Upper lobe of left lung (tissue), 4 donors: ENCODE measurements around the gene MCRIP1.

ENCODE experiments used
- POLR2AphosphoS5 ChIP-seq, 2 donors: sonication (generic); formaldehyde crosslinking; IDR thresholded peaks; one replicate each; pipeline ENCODE4 v1.5.1; 2017; ENCODE audit warnings: antibody characterized with exemption in 2 of 2
- TF ChIP-seq, protein P1 (sequence below), 6 experiments: fragments of 450-650 bp in 4 of 6; fragments of 200-600 bp in 2 of 6; sonication (generic) in 2 of 6; IDR thresholded peaks; one replicate each; pipeline ENCODE4 v1.5.1; 2016 to 2019; ENCODE audit warnings: antibody characterized with exemption in 6 of 6

DNA sequence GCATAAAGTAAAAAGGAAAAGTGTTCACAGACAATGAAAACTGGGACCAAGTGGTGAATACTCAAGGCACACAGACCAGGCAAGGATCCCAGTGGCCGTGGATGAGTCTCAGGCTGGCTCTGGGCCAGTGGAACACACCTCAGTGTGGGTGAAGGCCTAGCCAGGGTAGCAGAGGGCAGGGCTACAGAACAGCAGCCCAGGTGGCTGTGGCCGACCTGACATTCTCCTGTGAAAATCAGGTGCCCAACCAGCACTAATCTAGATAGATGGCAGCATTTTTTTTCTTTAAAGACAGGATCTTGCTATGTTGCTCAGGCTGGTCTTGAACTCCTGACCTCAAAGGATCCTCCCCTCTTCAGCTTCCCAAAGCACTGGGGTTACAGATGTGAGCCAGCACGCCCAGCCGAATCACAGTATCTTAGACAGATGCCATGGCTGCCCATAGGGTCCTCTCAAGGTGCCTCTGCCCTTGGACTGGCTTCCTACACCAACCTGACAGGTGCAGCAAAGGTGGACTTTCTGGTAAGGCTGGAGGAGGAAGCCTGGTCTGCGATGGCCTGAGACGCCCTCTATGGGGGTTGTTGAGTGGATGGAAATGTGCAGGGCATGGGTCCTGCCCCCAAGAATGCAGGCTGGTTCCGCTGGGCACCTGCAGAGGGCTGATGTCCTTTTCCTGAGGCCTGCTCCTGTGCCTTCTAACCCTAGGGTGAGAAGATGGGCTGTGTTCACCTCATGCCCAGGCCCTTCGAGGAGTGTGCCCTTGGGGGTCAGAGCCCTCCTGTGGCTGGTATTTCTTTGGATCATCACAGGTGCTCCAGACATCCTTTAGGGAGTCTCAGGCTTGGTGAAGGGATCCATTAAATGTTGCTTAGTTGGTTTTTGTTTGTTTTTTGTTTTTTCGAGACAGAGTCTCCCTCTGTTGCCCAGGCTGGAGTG lies 31.0 kb upstream of the MCRIP1 start:
- TF ChIP-seq, protein P1, sequence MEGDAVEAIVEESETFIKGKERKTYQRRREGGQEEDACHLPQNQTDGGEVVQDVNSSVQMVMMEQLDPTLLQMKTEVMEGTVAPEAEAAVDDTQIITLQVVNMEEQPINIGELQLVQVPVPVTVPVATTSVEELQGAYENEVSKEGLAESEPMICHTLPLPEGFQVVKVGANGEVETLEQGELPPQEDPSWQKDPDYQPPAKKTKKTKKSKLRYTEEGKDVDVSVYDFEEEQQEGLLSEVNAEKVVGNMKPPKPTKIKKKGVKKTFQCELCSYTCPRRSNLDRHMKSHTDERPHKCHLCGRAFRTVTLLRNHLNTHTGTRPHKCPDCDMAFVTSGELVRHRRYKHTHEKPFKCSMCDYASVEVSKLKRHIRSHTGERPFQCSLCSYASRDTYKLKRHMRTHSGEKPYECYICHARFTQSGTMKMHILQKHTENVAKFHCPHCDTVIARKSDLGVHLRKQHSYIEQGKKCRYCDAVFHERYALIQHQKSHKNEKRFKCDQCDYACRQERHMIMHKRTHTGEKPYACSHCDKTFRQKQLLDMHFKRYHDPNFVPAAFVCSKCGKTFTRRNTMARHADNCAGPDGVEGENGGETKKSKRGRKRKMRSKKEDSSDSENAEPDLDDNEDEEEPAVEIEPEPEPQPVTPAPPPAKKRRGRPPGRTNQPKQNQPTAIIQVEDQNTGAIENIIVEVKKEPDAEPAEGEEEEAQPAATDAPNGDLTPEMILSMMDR (IDR thresholded peaks at IDR 0.05), result no peak
- no peak for TF ChIP-seq POLR2AphosphoS5 (IDR thresholded peaks at IDR 0.05)
